Neural cell (in vitro differentiated cells): Measurements from ENCODE around the gene POU6F2. TPM values are rescaled to one million over a fixed set of nuclear protein-coding genes. Genes with fewer than 3 reads are reported as not detected.

Source experiments
- H2AFZ ChIP-seq: fragments of 200-600, 300-800 bp; sonication (generic), shearing (Covaris generic); 2 replicates; pipeline ENCODE4 v1.6.0; 2014; ENCODE audit warnings: low read depth, mild to moderate bottlenecking, antibody characterized with exemption, low read length, moderate library complexity
- H3F3A ChIP-seq: fragments of 200-600 bp; shearing (Covaris generic); 2 replicates; pipeline ENCODE4 v1.6.1; 2016; ENCODE audit warnings: mild to moderate bottlenecking, moderate library complexity, mixed read lengths, antibody characterized with exemption, low read length; ENCODE audit not compliant: insufficient read depth, poor library complexity, severe bottlenecking
- H3K27ac ChIP-seq: fragments of 200-600, 300-800 bp; sonication (generic), shearing (Covaris generic); 2 replicates; pipeline ENCODE4 v1.5.1; 2014; ENCODE audit warnings: mild to moderate bottlenecking, low read length, moderate library complexity
- H3K27me3 ChIP-seq: fragments of 300-800, 200-600 bp; sonication (generic), shearing (Covaris generic); 2 replicates; pipeline ENCODE4 v1.6.0; 2014; ENCODE audit warnings: mild to moderate bottlenecking, low read depth, low read length, moderate library complexity; ENCODE audit not compliant: insufficient read depth
- H3K36me3 ChIP-seq: fragments of 300-800, 200-600 bp; sonication (generic), shearing (Covaris generic); 2 replicates; pipeline ENCODE4 v1.5.1; 2014; ENCODE audit warnings: mild to moderate bottlenecking, antibody characterized with exemption, low read length, moderate library complexity; ENCODE audit not compliant: insufficient read depth
- H3K4me2 ChIP-seq: fragments of 300-800, 200-600 bp; sonication (generic), shearing (Covaris generic); 2 replicates; pipeline ENCODE4 v1.6.0; 2014; ENCODE audit warnings: mild to moderate bottlenecking, low read length
- H3K4me3 ChIP-seq: fragments of 300-800, 200-600 bp; sonication (generic), shearing (Covaris generic); 2 replicates; pipeline ENCODE4 v1.5.1; 2014; ENCODE audit warnings: mild to moderate bottlenecking, low read length, moderate library complexity
- H3K79me2 ChIP-seq: fragments of 200-600 bp; shearing (Covaris generic); replicated peaks from 2 replicates; pipeline ENCODE4 v1.6.0; 2014; ENCODE audit warnings: mild to moderate bottlenecking, low read length, moderate library complexity; ENCODE audit not compliant: insufficient read depth
- H3K9ac ChIP-seq: fragments of 300-800, 200-600 bp; sonication (generic), shearing (Covaris generic); 2 replicates; pipeline ENCODE4 v1.6.1; 2016; ENCODE audit warnings: mild to moderate bottlenecking, low read length, mixed read lengths
- H3K9me2 ChIP-seq: fragments of 200-600 bp; shearing (Covaris generic); 2 replicates; pipeline ENCODE4 v1.6.1; 2016; ENCODE audit warnings: mild to moderate bottlenecking, low read length, mixed read lengths; ENCODE audit not compliant: insufficient read depth
- H3K9me3 ChIP-seq: fragments of 200-600, 300-800 bp; sonication (generic), shearing (Covaris generic); 2 replicates; pipeline ENCODE4 v1.6.1; 2016; ENCODE audit warnings: mild to moderate bottlenecking, mixed run types, low read length, moderate library complexity, mixed read lengths
- H4K20me1 ChIP-seq: fragments of 200-600 bp; shearing (Covaris generic); 2 replicates; pipeline ENCODE4 v1.6.1; 2016; ENCODE audit warnings: mild to moderate bottlenecking, mixed run types; ENCODE audit not compliant: insufficient read depth
- CTCF ChIP-seq: fragments of 450-650 bp; IDR thresholded peaks from 2 replicates; pipeline ENCODE4 v1.5.1; 2014; ENCODE audit warnings: antibody characterized with exemption, mild to moderate bottlenecking, moderate library complexity; ENCODE audit not compliant: poor library complexity, severe bottlenecking
- EP300 ChIP-seq: fragments of 450-650 bp; conservative IDR thresholded peaks from 2 replicates; pipeline ENCODE4 v1.6.1; 2014; ENCODE audit warnings: antibody characterized with exemption, mild to moderate bottlenecking, moderate library complexity; ENCODE audit not compliant: poor library complexity, severe bottlenecking
- EZH2 ChIP-seq: fragments of 200-600, 300-800 bp; shearing (Covaris generic), sonication (generic); IDR thresholded peaks from 2 replicates; pipeline ENCODE4 v1.6.1; 2014; ENCODE audit warnings: antibody characterized with exemption, low read length, borderline replicate concordance, mild to moderate bottlenecking; ENCODE audit not compliant: insufficient read depth, poor library complexity, severe bottlenecking
- MXI1 ChIP-seq: fragments of 450-650 bp; conservative IDR thresholded peaks from 2 replicates; pipeline ENCODE4 v1.6.1; 2014; ENCODE audit warnings: antibody characterized with exemption, mild to moderate bottlenecking; ENCODE audit not compliant: poor library complexity, severe bottlenecking
- POLR2AphosphoS5 ChIP-seq: IDR thresholded peaks from 2 replicates; pipeline ENCODE4 v1.6.1; 2012
- RAD21 ChIP-seq: fragments of 450-650 bp; conservative IDR thresholded peaks from 2 replicates; pipeline ENCODE4 v1.6.1; 2014; ENCODE audit warnings: antibody characterized with exemption, mild to moderate bottlenecking, moderate library complexity
- REST ChIP-seq: IDR thresholded peaks from 2 replicates; pipeline ENCODE4 v1.6.1; 2012; ENCODE audit warnings: borderline replicate concordance
- SMC3 ChIP-seq: fragments of 450-650 bp; conservative IDR thresholded peaks from 2 replicates; pipeline ENCODE4 v1.6.1; 2014; ENCODE audit warnings: antibody characterized with exemption, mild to moderate bottlenecking, moderate library complexity; ENCODE audit not compliant: poor library complexity
- TAF1 ChIP-seq: IDR thresholded peaks from 2 replicates; pipeline ENCODE4 v1.6.1; 2012; ENCODE audit warnings: low read depth
- polyA plus RNA-seq: library from polyadenylated mRNA; depleted of rRNA; stranded (reverse); fragments of >200 nt; gene quantifications from 2 replicates; pipeline ENCODE4 v1.2.3, GENCODE V29; 2014

Gene POU6F2
- polyA plus RNA-seq, 1 donor from 2014 or later = 2.8 TPM

- Histone ChIP-seq H2AFZ (no peak overlapping the region), H3K9me3 (no peaks in the 10 kb centered on the region), H3K79me2 (no peaks in the 10 kb centered on the region), H3K27me3 (no peaks in the 10 kb centered on the region), H3K9ac (no peak overlapping the region), H4K20me1 (no peaks in the 10 kb centered on the region), H3K4me2 (no peak overlapping the region), H3K9me2 (no peaks in the 10 kb centered on the region), H3K27ac (no peak overlapping the region), H3F3A (no peaks in the 10 kb centered on the region), H3K36me3 (no peaks in the 10 kb centered on the region), H3K4me3 (no peak overlapping the region)
- no peak for TF ChIP-seq CTCF
- no peak for TF ChIP-seq EZH2
- no peak for TF ChIP-seq REST
- TF ChIP-seq EP300 = no peak
Observed at GRCh38 chr7:39069896-39070881, 92.5 kb downstream of the POU6F2 start.

GRCh38 chr7:39071116-39071515 lies 93.4 kb downstream of the POU6F2 start:
- Histone ChIP-seq H3K4me2 (no peak overlapping the region), H2AFZ (no peak overlapping the region), H3K4me3 (no peak overlapping the region), H3K36me3 (no peaks in the 10 kb centered on the region), H3K27ac (no peak overlapping the region), H3K27me3 (no peaks in the 10 kb centered on the region), H3K9ac (no peak overlapping the region), H3K9me2 (no peaks in the 10 kb centered on the region), H3K9me3 (no peaks in the 10 kb centered on the region), H3K79me2 (no peaks in the 10 kb centered on the region), H4K20me1 (no peaks in the 10 kb centered on the region), H3F3A (no peaks in the 10 kb centered on the region)
- TF ChIP-seq CTCF (no peak), SMC3 (no peak), EP300 (no peak), TAF1 (no peak), REST (no peak), RAD21 (no peak), MXI1 (no peak), POLR2AphosphoS5 (no peak), EZH2 (no peak)
